Measurements from ENCODE around the gene CTSF.

CTSF gene

DNA sequence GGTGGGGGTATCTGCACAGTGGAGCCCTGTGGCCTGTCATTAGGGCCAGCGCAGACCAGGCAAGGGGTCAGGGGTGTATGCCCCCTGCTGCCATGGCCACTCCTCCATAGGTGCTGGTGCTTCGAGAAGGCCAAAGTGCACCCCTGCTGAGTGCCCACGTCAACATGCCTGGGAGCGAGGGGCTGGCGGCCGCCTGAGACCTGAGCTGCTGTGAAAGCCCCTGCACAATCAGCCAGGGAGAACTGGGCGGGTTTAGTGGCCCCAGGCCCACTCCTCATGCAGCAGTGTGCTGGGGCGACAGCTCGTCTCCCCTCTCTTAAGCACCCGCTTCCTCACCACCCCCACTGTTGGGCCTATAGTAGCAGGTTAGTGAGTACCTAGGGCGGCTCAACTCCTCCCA lies 36.6 kb downstream of the CTSF start:
- Histone ChIP-seq H3F3A (ENCODE audit: insufficient read depth) (no peaks in the 10 kb centered on the region), H3K27me3 (ENCODE audit: low read length) (no peaks in the 10 kb centered on the region), H3K79me2 (ENCODE audit: insufficient read depth, low read length) (no peaks in the 10 kb centered on the region), H2AFZ (ENCODE audit: low read depth, low read length, severe bottlenecking) (no peak overlapping the region), H3K4me3 (ENCODE audit: insufficient read depth, low read length, poor library complexity, severe bottlenecking) (no peak overlapping the region), H3K36me3 (ENCODE audit: low read length) (no peaks in the 10 kb centered on the region), H3K27ac (ENCODE audit: low read depth, low read length) (no peak overlapping the region), H3K4me2 (ENCODE audit: low read depth, low read length, poor library complexity, severe bottlenecking) (no peak overlapping the region), H3K9ac (ENCODE audit: low read length) (no peak overlapping the region), H3K9me3 (ENCODE audit: insufficient read depth, low read length) (no peaks in the 10 kb centered on the region), H4K20me1 (ENCODE audit: low read depth, low read length) (no peaks in the 10 kb centered on the region), H3K9me2 (replicated peaks; ENCODE audit: insufficient read depth, low read length) (no peaks in the 10 kb centered on the region)
- no peak for TF ChIP-seq EZH2phosphoT487 (conservative IDR thresholded peaks at IDR 0.05; ENCODE audit: low read length)
- TF ChIP-seq, protein P1, sequence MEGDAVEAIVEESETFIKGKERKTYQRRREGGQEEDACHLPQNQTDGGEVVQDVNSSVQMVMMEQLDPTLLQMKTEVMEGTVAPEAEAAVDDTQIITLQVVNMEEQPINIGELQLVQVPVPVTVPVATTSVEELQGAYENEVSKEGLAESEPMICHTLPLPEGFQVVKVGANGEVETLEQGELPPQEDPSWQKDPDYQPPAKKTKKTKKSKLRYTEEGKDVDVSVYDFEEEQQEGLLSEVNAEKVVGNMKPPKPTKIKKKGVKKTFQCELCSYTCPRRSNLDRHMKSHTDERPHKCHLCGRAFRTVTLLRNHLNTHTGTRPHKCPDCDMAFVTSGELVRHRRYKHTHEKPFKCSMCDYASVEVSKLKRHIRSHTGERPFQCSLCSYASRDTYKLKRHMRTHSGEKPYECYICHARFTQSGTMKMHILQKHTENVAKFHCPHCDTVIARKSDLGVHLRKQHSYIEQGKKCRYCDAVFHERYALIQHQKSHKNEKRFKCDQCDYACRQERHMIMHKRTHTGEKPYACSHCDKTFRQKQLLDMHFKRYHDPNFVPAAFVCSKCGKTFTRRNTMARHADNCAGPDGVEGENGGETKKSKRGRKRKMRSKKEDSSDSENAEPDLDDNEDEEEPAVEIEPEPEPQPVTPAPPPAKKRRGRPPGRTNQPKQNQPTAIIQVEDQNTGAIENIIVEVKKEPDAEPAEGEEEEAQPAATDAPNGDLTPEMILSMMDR (IDR thresholded peaks at IDR 0.05; ENCODE audit: insufficient read depth, low read length, poor library complexity, severe bottlenecking) = no peak

DNA sequence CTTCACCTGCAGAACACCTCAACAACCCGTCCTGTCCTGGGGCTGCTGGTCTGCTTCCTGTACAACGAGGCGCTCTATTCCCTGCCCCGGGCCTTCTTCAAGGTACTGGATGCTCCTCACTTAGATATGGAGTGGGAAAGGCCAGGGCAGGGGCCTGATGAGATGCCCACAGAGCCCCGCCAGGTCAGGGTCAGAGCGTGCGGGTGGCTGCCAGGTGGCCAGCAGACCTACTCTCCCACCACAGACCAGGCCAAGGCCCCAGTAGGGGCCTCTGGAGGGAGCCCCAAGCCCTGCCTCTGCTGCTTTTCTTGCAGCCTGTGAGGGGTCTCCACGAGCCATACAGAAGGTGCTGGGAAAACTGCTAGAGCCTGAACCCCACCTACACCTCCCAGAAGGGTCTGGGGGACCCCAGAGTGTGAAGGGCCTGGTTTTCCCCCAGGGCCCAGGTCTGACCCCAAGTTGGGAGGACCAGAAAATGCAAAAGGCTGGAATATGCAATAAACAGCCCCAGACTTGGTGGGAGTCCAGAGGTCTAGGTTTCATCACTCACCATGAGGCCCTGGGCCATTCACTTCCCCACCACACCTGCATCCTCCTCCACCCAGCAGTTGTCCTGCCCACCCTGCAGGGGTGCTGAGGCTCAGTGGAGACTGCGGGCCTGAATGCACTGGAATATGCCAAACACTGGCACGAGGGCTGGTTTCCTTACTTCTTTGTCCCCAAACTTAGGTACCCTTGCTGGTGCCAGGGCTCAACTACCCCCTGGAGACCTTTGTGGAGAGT lies 37.3 kb downstream of the CTSF start:
- Histone ChIP-seq H2AFZ (ENCODE audit: low read depth, low read length, severe bottlenecking) (no peak overlapping the region), H3K27me3 (ENCODE audit: low read length) (no peaks in the 10 kb centered on the region), H3K9me2 (replicated peaks; ENCODE audit: insufficient read depth, low read length) (no peaks in the 10 kb centered on the region), H3K9me3 (ENCODE audit: insufficient read depth, low read length) (no peaks in the 10 kb centered on the region), H3K4me2 (ENCODE audit: low read depth, low read length, poor library complexity, severe bottlenecking) (no peak overlapping the region), H3K9ac (ENCODE audit: low read length) (no peak overlapping the region), H3K79me2 (ENCODE audit: insufficient read depth, low read length) (no peaks in the 10 kb centered on the region), H3F3A (ENCODE audit: insufficient read depth) (no peaks in the 10 kb centered on the region), H4K20me1 (ENCODE audit: low read depth, low read length) (no peaks in the 10 kb centered on the region), H3K27ac (ENCODE audit: low read depth, low read length) (no peak overlapping the region), H3K36me3 (ENCODE audit: low read length) (no peaks in the 10 kb centered on the region), H3K4me3 (ENCODE audit: insufficient read depth, low read length, poor library complexity, severe bottlenecking) (no peak overlapping the region)
- TF ChIP-seq, protein P1 (IDR thresholded peaks at IDR 0.05; ENCODE audit: insufficient read depth, low read length, poor library complexity, severe bottlenecking) = no peak
- no peak for TF ChIP-seq EZH2phosphoT487 (conservative IDR thresholded peaks at IDR 0.05; ENCODE audit: low read length)

DNA sequence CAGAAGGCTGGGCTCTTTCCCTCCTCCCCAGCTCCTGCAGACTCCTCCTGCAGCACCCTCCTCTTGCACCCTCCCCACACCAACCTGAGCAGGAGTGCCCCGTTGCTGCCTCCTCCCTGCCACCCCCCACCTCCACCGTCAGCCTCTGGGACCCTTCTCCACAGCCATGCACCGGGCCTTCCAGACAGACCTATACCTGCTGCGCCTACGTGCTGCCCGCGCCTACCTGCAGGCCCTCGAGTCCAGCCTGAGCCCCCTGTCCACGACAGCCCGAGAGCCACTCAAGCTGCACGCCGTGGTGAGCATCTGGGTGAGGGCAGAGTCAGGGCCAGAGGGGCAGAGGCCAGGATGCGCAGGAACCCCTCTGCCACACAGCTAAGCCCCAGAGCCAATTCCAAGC lies 38.8 kb downstream of the CTSF start:
- H3K27me3 ChIP-seq (ENCODE audit: low read length) = no peaks in the 10 kb centered on the region
- no peak overlapping the region for H2AFZ ChIP-seq (ENCODE audit: low read depth, low read length, severe bottlenecking)
- no peaks in the 10 kb centered on the region for H3F3A ChIP-seq (ENCODE audit: insufficient read depth)
- no peaks in the 10 kb centered on the region for H3K36me3 ChIP-seq (ENCODE audit: low read length)
- no peak overlapping the region for H3K27ac ChIP-seq (ENCODE audit: low read depth, low read length)
- no peaks in the 10 kb centered on the region for H4K20me1 ChIP-seq (ENCODE audit: low read depth, low read length)
- no peaks in the 10 kb centered on the region for H3K9me3 ChIP-seq (ENCODE audit: insufficient read depth, low read length)
- no peak for TF ChIP-seq EZH2phosphoT487 (conservative IDR thresholded peaks at IDR 0.05; ENCODE audit: low read length)
- TF ChIP-seq, protein P1 (IDR thresholded peaks at IDR 0.05; ENCODE audit: insufficient read depth, low read length, poor library complexity, severe bottlenecking) = no peak
- no peak overlapping the region for H3K4me2 ChIP-seq (ENCODE audit: low read depth, low read length, poor library complexity, severe bottlenecking)
- H3K79me2 ChIP-seq (ENCODE audit: insufficient read depth, low read length) = no peaks in the 10 kb centered on the region
- no peak overlapping the region for H3K9ac ChIP-seq (ENCODE audit: low read length)
- no peaks in the 10 kb centered on the region for H3K9me2 ChIP-seq (replicated peaks; ENCODE audit: insufficient read depth, low read length)
- H3K4me3 ChIP-seq (ENCODE audit: insufficient read depth, low read length, poor library complexity, severe bottlenecking) = no peak overlapping the region
